ENCODE results near the gene CD82. TPM values are rescaled to one million over a fixed set of nuclear protein-coding genes. Genes with fewer than 3 reads are reported as not detected.

CD82 gene
- total and polyA plus RNA-seq, 2 of the 8 experiments (the other 6 are each of a cell fraction or from before 2014, with no cell fraction given) = 7.9 to 10.3 TPM

DNA sequence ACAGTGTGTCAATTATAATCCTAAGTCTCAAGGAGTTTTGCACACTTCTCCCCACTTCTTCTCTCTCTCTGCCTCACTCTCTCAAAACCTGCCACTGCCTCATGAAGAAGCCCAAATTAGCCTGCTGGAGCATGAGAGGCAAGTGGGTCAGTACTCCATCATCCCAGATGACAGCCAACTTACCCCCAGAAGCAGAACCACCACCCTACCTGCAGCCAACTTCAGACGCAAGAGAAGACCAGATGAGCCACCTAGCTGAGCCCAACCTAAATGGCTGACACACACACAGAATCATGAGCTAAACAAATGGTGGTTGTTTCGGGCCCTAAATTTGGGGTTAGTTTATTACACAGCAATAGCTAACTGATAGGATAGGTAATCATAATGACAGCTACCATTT is 61.2 kb downstream of the CD82 start:
- no peaks in the 10 kb centered on the region for H3K79me2 ChIP-seq (ENCODE audit: control insufficient read depth in 1 of 2, insufficient read depth in 2 of 2, low read length in 2 of 2)
- H3K27me3 ChIP-seq (replicated peaks in 1 of 4; ENCODE audit: control insufficient read depth in 3 of 4, extremely low read depth in 1 of 4, insufficient read depth in 3 of 4, low read length in 3 of 4) = peaks cover 0 to 9% (median 5%) of the 10 kb centered on the region in 4 experiments; a peak in 4 of 7 replicates
- H2AFZ ChIP-seq (ENCODE audit: low read length) = no peak overlapping the region
- no peak overlapping the region for H4K8ac ChIP-seq (ENCODE audit: extremely low read depth, insufficient read depth, low read length)
- no peak overlapping the region for H2BK12ac ChIP-seq (ENCODE audit: low read depth, low read length)
- no peak overlapping the region for H3K27ac ChIP-seq (ENCODE audit: low read depth, low read length)
- H3K14ac ChIP-seq (ENCODE audit: insufficient read length) = no peak overlapping the region
- no peak overlapping the region for H3K23ac ChIP-seq (ENCODE audit: insufficient read length)
- no peak overlapping the region for H2BK15ac ChIP-seq (ENCODE audit: low read length)
- no peaks in the 10 kb centered on the region for H3K23me2 ChIP-seq (ENCODE audit: low read depth, low read length)
- H3K4ac ChIP-seq (replicated peaks; ENCODE audit: insufficient read length, low read depth, low read length) = no peak overlapping the region
- H3K4me2 ChIP-seq (ENCODE audit: insufficient read depth in 1 of 2, low read depth in 2 of 2, low read length in 2 of 2) = no peak overlapping the region
- no peak overlapping the region for H3K9ac ChIP-seq (replicated peaks in 1 of 4; ENCODE audit: extremely low read depth in 1 of 4, low read depth in 3 of 4, low read length in 3 of 4)
- H2BK120ac ChIP-seq (replicated peaks; ENCODE audit: low read depth, low read length) = no peak overlapping the region
- ChIA-PET CTCF (ENCODE audit: partially characterized antibody) (interaction anchor here (0.7 to 8.2 kb wide), 8 partner anchors 14 to 284 kb away, joined by 3 to 89 read pairs (median 4); no protein-coding TSS in a partner anchor), POLR2A (ENCODE audit: partially characterized antibody) (no interaction called here)
- H3K36me3 ChIP-seq (ENCODE audit: control insufficient read depth in 2 of 4, insufficient read depth in 4 of 4, low read length in 3 of 4) = no peaks in the 10 kb centered on the region
- no peak overlapping the region for H3K4me3 ChIP-seq (ENCODE audit: extremely low read depth in 1 of 4, insufficient read depth in 2 of 4, low read depth in 3 of 4, low read length in 4 of 4)
- no peak overlapping the region for H3K56ac ChIP-seq (replicated peaks; ENCODE audit: insufficient read length, low read depth, low read length)
- no peak for FAIRE-seq
- H4K91ac ChIP-seq (replicated peaks; ENCODE audit: insufficient read length, low read length) = no peak overlapping the region
- no peak overlapping the region for H4K5ac ChIP-seq (ENCODE audit: insufficient read length, low read depth, low read length)
- H3K4me1 ChIP-seq (replicated peaks in 1 of 4; ENCODE audit: control insufficient read depth in 3 of 4, insufficient read depth in 4 of 4, low read length in 3 of 4) = no peaks in the 10 kb centered on the region
- DNase-seq (ENCODE audit: low read depth in 1 of 2, low spot score in 2 of 2) = no peak
- no peak for TF ChIP-seq TCF12 (IDR thresholded peaks at IDR 0.05; ENCODE audit: low read depth, low read length)
- TF ChIP-seq SP1 (IDR thresholded peaks at IDR 0.05; ENCODE audit: low read depth, low read length) = no peak
- no peak for TF ChIP-seq CHD1 (IDR thresholded peaks at IDR 0.05; ENCODE audit: low read depth, low read length)
- H2BK20ac ChIP-seq (ENCODE audit: low read length) = no peak overlapping the region
- H3K79me1 ChIP-seq (ENCODE audit: low read depth, low read length) = no peaks in the 10 kb centered on the region
- WGBS, 2 experiments (ENCODE audit: extremely low coverage in 1 of 2, insufficient coverage in 1 of 2, insufficient read length in 1 of 2, insufficient replicate concordance in 2 of 2, low coverage in 1 of 2, low lambda C conversion rate in 2 of 2, missing lambda C conversion rate in 1 of 2) = 78% methylated on average over 2 of the region's 2 CpGs; no CpG with 5 or more reads in 1 of the 2 experiments
- H3K9me3 ChIP-seq (ENCODE audit: insufficient read depth in 2 of 2, low read depth in 1 of 2, low read length in 1 of 2) = no peaks in the 10 kb centered on the region
- H2BK5ac ChIP-seq (ENCODE audit: low read depth, low read length) = no peak overlapping the region
- no peak overlapping the region for H3K18ac ChIP-seq (ENCODE audit: extremely low read depth, low read length)
- H4K20me1 ChIP-seq (replicated peaks in 1 of 2; ENCODE audit: control insufficient read depth in 1 of 2, insufficient read depth in 2 of 2, low read length in 2 of 2) = no peaks in the 10 kb centered on the region
- H2AK5ac ChIP-seq (ENCODE audit: low read depth, low read length) = no peak overlapping the region
